ENCODE results near the gene UBA1. TPM values are rescaled to one million over a fixed set of nuclear protein-coding genes. Genes with fewer than 3 reads are reported as not detected.

The UBA1 gene
- total RNA-seq, 1 experiment from 2014 or later = 275 TPM

DNA sequence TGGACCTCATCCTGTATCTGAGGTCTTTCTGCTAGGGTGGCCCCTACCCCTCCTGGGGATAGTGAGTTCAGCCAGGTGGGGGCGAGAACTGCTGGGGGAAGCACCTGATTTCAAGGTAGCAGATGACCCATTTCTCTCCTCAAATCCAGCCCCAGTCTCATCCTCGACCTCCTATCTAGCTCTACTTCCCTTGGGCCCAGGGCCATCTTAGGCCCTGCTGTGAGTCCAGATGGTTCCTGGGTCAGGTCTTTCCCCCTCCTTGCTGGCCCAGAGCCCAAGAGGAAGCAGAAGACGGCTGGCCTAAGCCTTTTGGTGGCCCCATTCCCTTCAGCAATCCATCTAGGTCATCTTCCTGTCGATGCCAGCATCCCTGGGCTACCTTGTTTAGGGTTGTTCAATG is 28.1 kb downstream of the UBA1 start:
- no TSS peak for BruUV-seq (replicated peaks)
- Histone ChIP-seq H3K9me3 (ENCODE audit: control insufficient read depth in 1 of 2, insufficient read depth in 1 of 2, low read depth in 1 of 2, low read length in 2 of 2) (no peaks in the 10 kb centered on the region), H3K36me3 (ENCODE audit: control insufficient read depth in 1 of 2, insufficient read depth in 2 of 2, low read length in 2 of 2) (peaks cover 6 to 18% of the 10 kb centered on the region in 2 experiments; a peak in 3 of 4 replicates), H3K27ac (ENCODE audit: low read depth, low read length) (no peak overlapping the region), H3K79me2 (ENCODE audit: insufficient read depth, low read length) (peaks cover 49% of the 10 kb centered on the region), H3K27me3 (ENCODE audit: insufficient read depth, low read length) (no peaks in the 10 kb centered on the region), H4K20me1 (ENCODE audit: insufficient read depth) (no peaks in the 10 kb centered on the region), H3K4me3 (replicated peaks in 1 of 2; ENCODE audit: low read depth in 1 of 2, low read length in 2 of 2) (no peak overlapping the region), H3K4me1 (ENCODE audit: control insufficient read depth in 1 of 2, insufficient read depth in 2 of 2, low read length in 2 of 2) (peaks cover 4 to 20% of the 10 kb centered on the region in 2 experiments; a peak in 3 of 4 replicates), H3K9ac (ENCODE audit: low read length) (no peak overlapping the region), H3K4me2 (ENCODE audit: low read length) (no peak overlapping the region), H3K9me2 (ENCODE audit: insufficient read depth) (no peaks in the 10 kb centered on the region), H2AFZ (ENCODE audit: low read depth, low read length, poor library complexity, severe bottlenecking) (no peak overlapping the region)
- DNase-seq (ENCODE audit: low read depth, low spot score) = no peak
- ChIA-PET POLR2A (interaction anchor here (1.4 kb wide), 1 partner anchor 12 kb away, joined by 4 read pairs; no protein-coding TSS in a partner anchor), CTCF (no interaction called here), RAD21 (ENCODE audit: low non-redundant PET in 1 of 2, low total read pairs in 2 of 2, uncharacterized antibody in 2 of 2, unreplicated experiment in 2 of 2) (no interaction called here)
- ATAC-seq = no peak
- TF ChIP-seq, protein P1, sequence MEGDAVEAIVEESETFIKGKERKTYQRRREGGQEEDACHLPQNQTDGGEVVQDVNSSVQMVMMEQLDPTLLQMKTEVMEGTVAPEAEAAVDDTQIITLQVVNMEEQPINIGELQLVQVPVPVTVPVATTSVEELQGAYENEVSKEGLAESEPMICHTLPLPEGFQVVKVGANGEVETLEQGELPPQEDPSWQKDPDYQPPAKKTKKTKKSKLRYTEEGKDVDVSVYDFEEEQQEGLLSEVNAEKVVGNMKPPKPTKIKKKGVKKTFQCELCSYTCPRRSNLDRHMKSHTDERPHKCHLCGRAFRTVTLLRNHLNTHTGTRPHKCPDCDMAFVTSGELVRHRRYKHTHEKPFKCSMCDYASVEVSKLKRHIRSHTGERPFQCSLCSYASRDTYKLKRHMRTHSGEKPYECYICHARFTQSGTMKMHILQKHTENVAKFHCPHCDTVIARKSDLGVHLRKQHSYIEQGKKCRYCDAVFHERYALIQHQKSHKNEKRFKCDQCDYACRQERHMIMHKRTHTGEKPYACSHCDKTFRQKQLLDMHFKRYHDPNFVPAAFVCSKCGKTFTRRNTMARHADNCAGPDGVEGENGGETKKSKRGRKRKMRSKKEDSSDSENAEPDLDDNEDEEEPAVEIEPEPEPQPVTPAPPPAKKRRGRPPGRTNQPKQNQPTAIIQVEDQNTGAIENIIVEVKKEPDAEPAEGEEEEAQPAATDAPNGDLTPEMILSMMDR (IDR thresholded peaks at IDR 0.05 in 2 of 3, conservative IDR thresholded peaks at IDR 0.05 in 1 of 3; ENCODE audit: borderline replicate concordance in 1 of 3, insufficient read depth in 1 of 3, low read depth in 2 of 3, low read length in 2 of 3) = no peak
- TF ChIP-seq SP1 (IDR thresholded peaks at IDR 0.05; ENCODE audit: low read depth) (no peak), MAX (IDR thresholded peaks at IDR 0.05) (no peak), ZNF274 (IDR thresholded peaks at IDR 0.05; ENCODE audit: low read depth, low read length) (no peak), JUND (IDR thresholded peaks at IDR 0.05) (no peak), TCF7L2 (IDR thresholded peaks at IDR 0.05; ENCODE audit: borderline replicate concordance, extremely low read depth, insufficient read depth, insufficient read length) (no peak), CEBPB (IDR thresholded peaks at IDR 0.05; ENCODE audit: low read depth) (no peak)
- TF ChIP-seq, protein P2, sequence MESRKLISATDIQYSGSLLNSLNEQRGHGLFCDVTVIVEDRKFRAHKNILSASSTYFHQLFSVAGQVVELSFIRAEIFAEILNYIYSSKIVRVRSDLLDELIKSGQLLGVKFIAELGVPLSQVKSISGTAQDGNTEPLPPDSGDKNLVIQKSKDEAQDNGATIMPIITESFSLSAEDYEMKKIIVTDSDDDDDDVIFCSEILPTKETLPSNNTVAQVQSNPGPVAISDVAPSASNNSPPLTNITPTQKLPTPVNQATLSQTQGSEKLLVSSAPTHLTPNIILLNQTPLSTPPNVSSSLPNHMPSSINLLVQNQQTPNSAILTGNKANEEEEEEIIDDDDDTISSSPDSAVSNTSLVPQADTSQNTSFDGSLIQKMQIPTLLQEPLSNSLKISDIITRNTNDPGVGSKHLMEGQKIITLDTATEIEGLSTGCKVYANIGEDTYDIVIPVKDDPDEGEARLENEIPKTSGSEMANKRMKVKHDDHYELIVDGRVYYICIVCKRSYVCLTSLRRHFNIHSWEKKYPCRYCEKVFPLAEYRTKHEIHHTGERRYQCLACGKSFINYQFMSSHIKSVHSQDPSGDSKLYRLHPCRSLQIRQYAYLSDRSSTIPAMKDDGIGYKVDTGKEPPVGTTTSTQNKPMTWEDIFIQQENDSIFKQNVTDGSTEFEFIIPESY (IDR thresholded peaks at IDR 0.05; ENCODE audit: extremely low read depth, insufficient replicate concordance, low read length) = no peak
- intact Hi-C loops (cut with micrococcal nuclease) = no loop called here
